HEK293 (cell line): Measurements from ENCODE around the gene MCF2L.

Experiments
- CTCF ChIA-PET: fragments of 350-600 bp; formaldehyde crosslinking; extraction: SDS; loops from one replicate; lab custom pipeline; 2021; ENCODE audit warnings: antibody characterized with exemption; lab: Yijun Ruan, JAX
- POLR2A ChIA-PET: fragments of 300-600 bp; formaldehyde crosslinking; extraction: SDS; loops from one replicate; lab custom pipeline; 2020; ENCODE audit warnings: antibody characterized with exemption, inconsistent platforms; lab: Yijun Ruan, JAX
- H3K27ac ChIP-seq: fragments of 200-500 bp; sonication (Bioruptor generic); 2 replicates; pipeline ENCODE4 v1.5.1; 2014; ENCODE audit warnings: low read depth, low read length, control low read depth, inconsistent platforms; ENCODE audit errors: extremely low read depth
- H3K36me3 ChIP-seq, 2 experiments: fragments of 200-500 bp in 1 of 2; sonication (Bioruptor generic) in 1 of 2; 1 replicate in 1 of 2; 2 replicates in 1 of 2; pipeline ENCODE4 v1.5.1; 2014 to 2017; ENCODE audit warnings: inconsistent platforms in 2 of 2, low read length in 2 of 2; ENCODE audit not compliant: control insufficient read depth in 2 of 2, insufficient read depth in 1 of 2
- H3K4me1 ChIP-seq: fragments of 200-500 bp; sonication (Bioruptor generic); 2 replicates; pipeline ENCODE4 v1.5.1; 2014; ENCODE audit warnings: mild to moderate bottlenecking, low read length, inconsistent platforms; ENCODE audit not compliant: control insufficient read depth, insufficient read depth
- H3K4me3 ChIP-seq: 2 replicates; pipeline ENCODE4 v1.5.1; 2011; ENCODE audit warnings: low read depth, mild to moderate bottlenecking, control low read depth, low read length, moderate library complexity
- H3K9me3 ChIP-seq: fragments of 200-500 bp; sonication (Bioruptor generic); 2 replicates; pipeline ENCODE4 v1.5.1; 2014; ENCODE audit warnings: low read depth, low read length, inconsistent platforms; ENCODE audit not compliant: control insufficient read depth, insufficient read depth
- BCL11B ChIP-seq: fragments of 450-650 bp; formaldehyde crosslinking; IDR thresholded peaks from 2 replicates; pipeline ENCODE4 v1.5.1; 2016; ENCODE audit warnings: low read depth, missing biosample characterization, missing genetic modification characterization
- BCL6B ChIP-seq: fragments of 450-650 bp; formaldehyde crosslinking; IDR thresholded peaks from 2 replicates; pipeline ENCODE4 v1.5.1; 2017; ENCODE audit warnings: missing biosample characterization, missing genetic modification characterization
- PRDM1 ChIP-seq: fragments of 450-650 bp; formaldehyde crosslinking; IDR thresholded peaks from 2 replicates; pipeline ENCODE4; 2016; ENCODE audit warnings: missing biosample characterization, missing genetic modification characterization
- ZBTB1 ChIP-seq: fragments of 450-650 bp; formaldehyde crosslinking; IDR thresholded peaks from 2 replicates; pipeline ENCODE4 v1.5.1; 2016; ENCODE audit warnings: missing biosample characterization, missing genetic modification characterization
- ZBTB17 ChIP-seq: fragments of 450-650 bp; formaldehyde crosslinking; IDR thresholded peaks from 2 replicates; pipeline ENCODE4 v1.5.1; 2016; ENCODE audit warnings: missing biosample characterization, missing genetic modification characterization
- ZEB2 ChIP-seq: fragments of 450-650 bp; formaldehyde crosslinking; IDR thresholded peaks from 2 replicates; pipeline ENCODE4 v1.5.1; 2016; ENCODE audit warnings: missing biosample characterization, missing genetic modification characterization
- ZFP37 ChIP-seq: fragments of 450-650 bp; formaldehyde crosslinking; IDR thresholded peaks from 2 replicates; pipeline ENCODE4 v1.5.1; 2016; ENCODE audit warnings: missing biosample characterization, missing genetic modification characterization
- ZFP41 ChIP-seq: fragments of 450-650 bp; formaldehyde crosslinking; IDR thresholded peaks from 2 replicates; pipeline ENCODE4 v1.5.1; 2016; ENCODE audit warnings: missing biosample characterization, missing genetic modification characterization, borderline replicate concordance
- ZNF140 ChIP-seq: fragments of 450-650 bp; formaldehyde crosslinking; IDR thresholded peaks from 2 replicates; pipeline ENCODE4 v1.5.1; 2016; ENCODE audit warnings: missing biosample characterization, missing genetic modification characterization
- ZNF19 ChIP-seq: fragments of 450-650 bp; formaldehyde crosslinking; IDR thresholded peaks from 2 replicates; pipeline ENCODE4; 2016; ENCODE audit warnings: missing biosample characterization, missing genetic modification characterization, low read depth
- ZNF214 ChIP-seq: fragments of 450-650 bp; formaldehyde crosslinking; IDR thresholded peaks from 2 replicates; pipeline ENCODE4 v1.5.1; 2017; ENCODE audit warnings: missing biosample characterization, mild to moderate bottlenecking, missing genetic modification characterization, borderline replicate concordance
- ZNF366 ChIP-seq: fragments of 450-650 bp; formaldehyde crosslinking; conservative IDR thresholded peaks from 2 replicates; pipeline ENCODE4 v1.5.1; 2016; ENCODE audit warnings: missing biosample characterization, missing genetic modification characterization
- ZNF398 ChIP-seq: fragments of 450-650 bp; formaldehyde crosslinking; IDR thresholded peaks from 2 replicates; pipeline ENCODE4 v1.5.1; 2017; ENCODE audit warnings: missing biosample characterization, missing genetic modification characterization
- ZNF426 ChIP-seq: fragments of 450-650 bp; formaldehyde crosslinking; IDR thresholded peaks from 2 replicates; pipeline ENCODE4 v1.5.1; 2017; ENCODE audit warnings: missing biosample characterization, missing genetic modification characterization, mild to moderate bottlenecking, inconsistent platforms, moderate library complexity
- ZNF626 ChIP-seq: fragments of 450-650 bp; sonication (Bioruptor Pico); formaldehyde crosslinking; IDR thresholded peaks from 2 replicates; pipeline ENCODE4 v1.5.1; 2018; ENCODE audit warnings: missing biosample characterization, missing genetic modification characterization, inconsistent platforms
- ZNF670 ChIP-seq: fragments of 450-650 bp; formaldehyde crosslinking; IDR thresholded peaks from 2 replicates; pipeline ENCODE4 v1.5.1; 2016; ENCODE audit warnings: missing biosample characterization, missing genetic modification characterization, low read depth
- TF ChIP-seq, protein P1 (sequence below): fragments of 450-650 bp; formaldehyde crosslinking; IDR thresholded peaks from 2 replicates; pipeline ENCODE4 v1.5.1; 2016; ENCODE audit warnings: missing biosample characterization, missing genetic modification characterization, low read depth
- TF ChIP-seq, protein P2 (sequence below): IDR thresholded peaks from 2 replicates; pipeline ENCODE4 v1.6.1; 2011; ENCODE audit warnings: mild to moderate bottlenecking, low read depth, low read length, borderline replicate concordance

MCF2L gene

GRCh38 chr13:113095146-113096051 is 126.4 kb downstream of the MCF2L start (continued):
- no peak for TF ChIP-seq ZNF398 (tag by site-specific recombination)
- no peak for TF ChIP-seq ZNF366

DNA sequence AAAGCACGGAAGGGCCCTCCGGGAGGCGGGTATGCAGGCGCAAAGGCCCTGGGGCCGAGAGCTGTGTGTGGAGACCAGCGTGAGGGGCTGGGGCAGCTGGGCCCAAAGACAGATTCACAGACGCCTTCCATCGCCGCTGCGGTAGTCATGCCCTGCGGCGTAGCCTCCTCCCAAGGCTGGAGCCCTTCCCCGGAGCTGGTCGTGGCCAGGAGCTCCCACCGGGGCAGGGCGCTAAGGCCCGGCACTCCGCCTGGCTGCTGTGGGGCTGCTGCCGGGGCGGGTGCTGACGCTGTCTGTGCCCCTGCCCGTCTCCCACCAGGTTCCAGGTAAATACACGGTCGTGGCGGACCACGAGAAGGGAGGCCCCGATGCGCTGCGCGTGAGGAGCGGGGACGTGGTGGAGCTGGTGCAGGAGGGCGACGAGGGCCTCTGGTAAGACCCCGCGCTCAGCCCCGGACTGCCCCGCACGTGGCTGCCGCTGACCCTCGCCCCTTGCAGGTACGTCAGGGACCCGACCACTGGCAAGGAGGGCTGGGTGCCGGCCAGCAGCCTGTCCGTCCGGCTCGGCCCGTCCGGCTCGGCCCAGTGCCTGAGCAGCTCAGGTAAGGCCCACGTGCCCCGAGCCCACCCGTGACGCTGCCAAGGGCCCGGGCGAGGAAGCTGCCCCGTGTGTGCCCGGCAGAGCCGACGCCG is 127.2 kb downstream of the MCF2L start:
- Histone ChIP-seq H3K9me3 (no peaks in the 10 kb centered on the region), H3K4me3 (no peak overlapping the region), H3K4me1 (no peaks in the 10 kb centered on the region), H3K36me3 (no peaks in the 10 kb centered on the region)
- CTCF ChIA-PET: interaction anchor here (0.5 kb wide), 1 partner anchor 78 kb away, joined by 4 read pairs; no protein-coding TSS in a partner anchor
- no peak for TF ChIP-seq ZBTB17 (tag by site-specific recombination)
- TF ChIP-seq ZNF19 (tag by site-specific recombination): no peak
- no peak for TF ChIP-seq ZEB2
- no peak for TF ChIP-seq ZNF626 (tag by site-specific recombination)
- TF ChIP-seq, protein P1, sequence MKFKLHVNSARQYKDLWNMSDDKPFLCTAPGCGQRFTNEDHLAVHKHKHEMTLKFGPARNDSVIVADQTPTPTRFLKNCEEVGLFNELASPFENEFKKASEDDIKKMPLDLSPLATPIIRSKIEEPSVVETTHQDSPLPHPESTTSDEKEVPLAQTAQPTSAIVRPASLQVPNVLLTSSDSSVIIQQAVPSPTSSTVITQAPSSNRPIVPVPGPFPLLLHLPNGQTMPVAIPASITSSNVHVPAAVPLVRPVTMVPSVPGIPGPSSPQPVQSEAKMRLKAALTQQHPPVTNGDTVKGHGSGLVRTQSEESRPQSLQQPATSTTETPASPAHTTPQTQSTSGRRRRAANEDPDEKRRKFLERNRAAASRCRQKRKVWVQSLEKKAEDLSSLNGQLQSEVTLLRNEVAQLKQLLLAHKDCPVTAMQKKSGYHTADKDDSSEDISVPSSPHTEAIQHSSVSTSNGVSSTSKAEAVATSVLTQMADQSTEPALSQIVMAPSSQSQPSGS (tag by site-specific recombination): no peak
- TF ChIP-seq PRDM1 (tag by site-specific recombination): no peak
- no peak for TF ChIP-seq ZNF140 (tag by site-specific recombination)
- no peak for TF ChIP-seq ZFP37 (tag by site-specific recombination)
- TF ChIP-seq, protein P2, sequence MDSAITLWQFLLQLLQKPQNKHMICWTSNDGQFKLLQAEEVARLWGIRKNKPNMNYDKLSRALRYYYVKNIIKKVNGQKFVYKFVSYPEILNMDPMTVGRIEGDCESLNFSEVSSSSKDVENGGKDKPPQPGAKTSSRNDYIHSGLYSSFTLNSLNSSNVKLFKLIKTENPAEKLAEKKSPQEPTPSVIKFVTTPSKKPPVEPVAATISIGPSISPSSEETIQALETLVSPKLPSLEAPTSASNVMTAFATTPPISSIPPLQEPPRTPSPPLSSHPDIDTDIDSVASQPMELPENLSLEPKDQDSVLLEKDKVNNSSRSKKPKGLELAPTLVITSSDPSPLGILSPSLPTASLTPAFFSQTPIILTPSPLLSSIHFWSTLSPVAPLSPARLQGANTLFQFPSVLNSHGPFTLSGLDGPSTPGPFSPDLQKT: no peak
- no peak for TF ChIP-seq BCL11B
- no peak for TF ChIP-seq ZBTB1 (tag by site-specific recombination)
- no peak for TF ChIP-seq ZNF214 (tag by site-specific recombination)
- no peak for TF ChIP-seq ZNF426 (tag by site-specific recombination)
- TF ChIP-seq BCL6B (tag by site-specific recombination): no peak
- no peak for TF ChIP-seq ZNF670 (tag by site-specific recombination)
- TF ChIP-seq ZFP41 (tag by site-specific recombination): no peak
- TF ChIP-seq, all 188 proteins: peak for 0
- H3K27ac ChIP-seq: no peak overlapping the region
- POLR2A ChIA-PET: no interaction called here
